Immature natural killer cell (primary cell): ENCODE results near the gene HELB. TPM values are rescaled to one million over a fixed set of nuclear protein-coding genes. Genes with fewer than 3 reads are reported as not detected.
A peak's percentile ranks its signal among the peaks of the same experiment; 100 is the strongest.

Experiments
- DNase-seq, 3 donors: peaks; one replicate each; pipeline ENCODE4 v3.0.0; 2022; ENCODE audit warnings: mixed read lengths in 1 of 3
- H3K27ac Mint-ChIP-seq, 6 donors: one replicate each; pipeline ENCODE4 v1.8.0; 2020; ENCODE audit warnings: mixed read lengths in 6 of 6, mild to moderate bottlenecking in 5 of 6, inconsistent platforms in 4 of 6, moderate library complexity in 3 of 6
- H3K27me3 Mint-ChIP-seq, 3 donors: one replicate each; pipeline ENCODE4 v1.8.0; 2020 to 2021; ENCODE audit warnings: low read depth in 3 of 3, mild to moderate bottlenecking in 3 of 3, mixed read lengths in 3 of 3, moderate library complexity in 3 of 3, inconsistent platforms in 1 of 3
- H3K36me3 Mint-ChIP-seq, 3 donors: one replicate each; pipeline ENCODE4 v1.8.0; 2020; ENCODE audit warnings: mixed read lengths in 3 of 3, inconsistent platforms in 2 of 3, mild to moderate bottlenecking in 2 of 3
- H3K4me1 Mint-ChIP-seq, 2 donors: one replicate each; pipeline ENCODE4 v1.8.0; 2020; ENCODE audit warnings: inconsistent platforms in 2 of 2, mild to moderate bottlenecking in 2 of 2, mixed read lengths in 2 of 2, moderate library complexity in 1 of 2
- H3K4me3 Mint-ChIP-seq, 5 donors: one replicate each; pipeline ENCODE4 v1.8.0; 2020; ENCODE audit warnings: mild to moderate bottlenecking in 5 of 5, mixed read lengths in 5 of 5, inconsistent platforms in 3 of 5, moderate library complexity in 3 of 5
- H3K9me3 Mint-ChIP-seq, 6 donors: one replicate each; pipeline ENCODE4 v1.8.0; 2020; ENCODE audit warnings: mild to moderate bottlenecking in 6 of 6, mixed read lengths in 6 of 6, inconsistent platforms in 4 of 6, moderate library complexity in 3 of 6
- polyA plus RNA-seq, 3 donors: library from polyadenylated mRNA; unstranded; fragments of 300-500 nt; fragmentation: Illumina TruSeq; gene quantifications; one replicate each; pipeline ENCODE4 v1.2.3, GENCODE V29; 2021

HELB gene
- polyA plus RNA-seq, 3 donors from 2014 or later = 8.3 to 13.7 (median 10.5) TPM

DNA sequence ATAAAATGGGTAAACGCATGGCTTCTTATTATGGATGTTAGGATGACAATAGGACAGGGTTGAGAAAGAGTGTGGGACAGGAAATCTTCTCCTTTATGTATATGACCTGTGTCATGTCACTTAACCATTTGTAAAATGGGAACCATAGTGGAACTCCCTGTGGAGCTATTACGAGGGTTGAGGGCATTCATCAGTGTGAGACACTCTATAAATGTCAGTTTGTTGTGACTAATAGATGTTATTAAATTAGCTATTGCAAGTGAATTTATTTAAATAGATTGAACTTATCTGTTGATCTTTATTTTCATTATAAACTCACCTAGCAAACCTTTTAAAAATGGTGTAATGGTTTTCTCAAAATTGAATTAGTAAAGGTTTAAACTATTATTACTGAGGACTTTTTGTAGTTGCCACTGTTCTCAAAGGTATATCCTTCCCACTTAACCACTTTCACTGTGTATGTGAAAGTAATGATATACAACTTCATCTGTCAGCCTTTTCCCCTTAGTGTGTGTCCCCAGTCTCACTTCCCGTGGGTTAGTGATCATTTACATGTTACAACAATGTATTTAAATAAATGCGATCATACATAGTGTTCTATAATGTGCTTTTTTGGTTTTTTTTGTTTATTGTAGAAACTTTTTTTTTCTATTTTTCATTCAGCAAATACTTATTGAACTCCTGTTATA lies 17.1 kb downstream of the HELB start:
- H3K36me3 Mint-ChIP-seq = peaks cover 0 to 31% (median 12%) of the 10 kb centered on the region in 3 donors
- H3K4me3 Mint-ChIP-seq = no peak overlapping the region
- no peaks in the 10 kb centered on the region for H3K27me3 Mint-ChIP-seq
- peak overlapping the region in 1 of 6 donors; percentile 6 for H3K27ac Mint-ChIP-seq
- H3K9me3 Mint-ChIP-seq = no peaks in the 10 kb centered on the region
- DNase-seq = no peak
- peaks cover 13 to 62% of the 10 kb centered on the region in 2 donors for H3K4me1 Mint-ChIP-seq

DNA sequence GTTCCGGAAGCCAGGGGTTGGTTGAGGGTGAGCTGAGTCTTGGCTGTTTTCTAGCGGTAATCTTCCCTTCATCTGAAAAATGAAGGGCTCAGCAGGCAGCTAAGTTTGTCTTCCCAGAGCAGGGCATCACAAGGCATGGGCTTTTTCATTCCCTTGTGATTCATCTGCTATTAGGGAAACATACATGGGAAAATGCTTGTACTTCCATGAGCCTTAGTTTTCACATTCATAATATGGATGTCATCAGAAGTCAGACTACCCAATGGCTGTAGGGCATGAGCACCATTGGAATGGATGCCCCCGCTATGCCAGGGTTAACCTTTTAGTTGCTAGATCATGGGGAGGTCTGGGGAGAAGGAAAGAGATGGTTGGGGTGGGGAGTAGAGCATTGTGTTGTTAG lies 18.7 kb downstream of the HELB start:
- no peaks in the 10 kb centered on the region for H3K27me3 Mint-ChIP-seq
- peaks cover 3 to 46% of the 10 kb centered on the region in 2 donors for H3K4me1 Mint-ChIP-seq
- H3K9me3 Mint-ChIP-seq = no peaks in the 10 kb centered on the region
- no peak overlapping the region for H3K4me3 Mint-ChIP-seq
- H3K27ac Mint-ChIP-seq = peak overlapping the region in 1 of 6 donors; percentile 45
- no peak for DNase-seq
- H3K36me3 Mint-ChIP-seq = peaks cover 13 to 41% (median 20%) of the 10 kb centered on the region in 3 donors

DNA sequence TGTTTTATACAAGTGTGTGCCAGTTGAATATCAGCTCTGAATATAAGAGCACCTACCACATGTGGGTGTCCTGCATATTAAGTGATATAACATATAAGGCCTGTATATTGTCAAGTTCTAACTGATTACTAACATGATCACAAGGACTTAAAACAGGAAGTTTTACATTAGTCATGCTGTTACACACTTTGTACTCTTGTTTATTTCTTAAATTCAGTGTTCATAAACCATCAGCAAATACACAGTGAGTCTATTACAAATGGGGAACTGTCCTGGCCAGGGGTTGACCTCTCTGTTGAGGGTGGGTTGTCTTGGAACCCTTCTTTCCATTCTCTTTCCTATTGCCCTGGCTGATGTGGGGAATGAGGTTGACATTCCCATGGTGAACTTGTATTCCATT lies 19.1 kb downstream of the HELB start:
- no peaks in the 10 kb centered on the region for H3K27me3 Mint-ChIP-seq
- peak overlapping the region in 2 of 6 donors; percentile 34 to 45 for H3K27ac Mint-ChIP-seq
- H3K9me3 Mint-ChIP-seq = no peaks in the 10 kb centered on the region
- no peak for DNase-seq
- H3K4me1 Mint-ChIP-seq = peaks cover 3 to 46% of the 10 kb centered on the region in 2 donors
- no peak overlapping the region for H3K4me3 Mint-ChIP-seq
- H3K36me3 Mint-ChIP-seq = peaks cover 14 to 41% (median 21%) of the 10 kb centered on the region in 3 donors

- Mint-ChIP-seq H3K27me3 (no peaks in the 10 kb centered on the region), H3K36me3 (peaks cover 24 to 47% (median 32%) of the 10 kb centered on the region in 3 donors), H3K9me3 (no peaks in the 10 kb centered on the region), H3K27ac (peak overlapping the region in 1 of 6 donors; percentile 71), H3K4me3 (no peak overlapping the region), H3K4me1 (peaks cover 5 to 47% of the 10 kb centered on the region in 2 donors)
- DNase-seq = no peak
Observed at GRCh38 chr12:66323017-66323416, 20.7 kb downstream of the HELB start.

DNA sequence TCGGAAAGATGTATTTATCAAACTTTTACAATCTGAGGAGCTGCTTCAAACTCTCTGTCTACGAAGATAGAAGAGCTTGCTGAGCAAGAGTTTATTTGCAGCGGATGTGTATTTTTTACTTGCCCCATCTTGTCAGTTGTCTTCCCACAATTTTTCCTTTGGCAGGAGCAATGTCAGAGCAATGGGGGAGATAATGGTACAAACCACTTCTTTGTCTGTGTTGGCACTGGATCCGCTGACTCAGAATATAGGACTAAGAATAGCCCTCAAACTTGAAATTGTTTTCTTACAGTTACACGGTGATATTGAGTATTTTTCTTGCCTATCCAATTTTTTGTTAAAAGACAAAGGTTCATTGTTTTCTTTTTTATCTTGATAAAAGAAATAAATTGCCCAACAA lies 27.6 kb downstream of the HELB start:
- Mint-ChIP-seq H3K9me3 (no peaks in the 10 kb centered on the region), H3K4me3 (no peak overlapping the region), H3K27ac (no peak overlapping the region), H3K36me3 (peaks cover 35 to 46% (median 39%) of the 10 kb centered on the region in 3 donors), H3K4me1 (peaks cover 5 to 11% of the 10 kb centered on the region in 2 donors), H3K27me3 (no peaks in the 10 kb centered on the region)
- DNase-seq = no peak

DNA sequence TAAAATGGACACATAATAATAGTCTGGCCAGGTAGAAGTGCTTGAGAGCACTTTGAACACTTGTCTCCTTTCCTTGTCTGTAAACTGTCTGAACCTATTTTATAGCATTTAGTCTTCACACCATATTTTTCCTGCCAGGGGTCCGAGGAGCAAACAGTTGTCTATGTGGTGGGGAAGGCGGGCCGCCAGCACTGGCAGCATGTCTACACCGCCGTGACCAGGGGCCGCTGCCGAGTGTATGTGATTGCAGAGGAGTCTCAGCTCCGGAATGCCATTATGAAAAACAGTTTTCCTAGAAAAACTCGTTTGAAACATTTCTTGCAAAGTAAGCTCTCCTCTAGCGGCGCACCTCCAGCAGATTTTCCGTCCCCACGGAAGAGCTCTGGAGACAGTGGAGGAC lies 28.7 kb downstream of the HELB start:
- Mint-ChIP-seq H3K9me3 (no peaks in the 10 kb centered on the region), H3K4me1 (peaks cover 5 to 11% of the 10 kb centered on the region in 2 donors), H3K4me3 (no peak overlapping the region), H3K36me3 (peaks cover 25 to 36% (median 31%) of the 10 kb centered on the region in 3 donors), H3K27me3 (no peaks in the 10 kb centered on the region), H3K27ac (no peak overlapping the region)
- DNase-seq = no peak

GRCh38 chr12:66331814-66332213 lies 29.5 kb downstream of the HELB start:
- no peak overlapping the region for H3K27ac Mint-ChIP-seq
- no peaks in the 10 kb centered on the region for H3K27me3 Mint-ChIP-seq
- peaks cover 24 to 34% (median 30%) of the 10 kb centered on the region in 3 donors for H3K36me3 Mint-ChIP-seq
- DNase-seq = no peak
- no peak overlapping the region for H3K4me3 Mint-ChIP-seq
- H3K4me1 Mint-ChIP-seq = peaks cover 5 to 11% of the 10 kb centered on the region in 2 donors
- H3K9me3 Mint-ChIP-seq = no peaks in the 10 kb centered on the region

DNA sequence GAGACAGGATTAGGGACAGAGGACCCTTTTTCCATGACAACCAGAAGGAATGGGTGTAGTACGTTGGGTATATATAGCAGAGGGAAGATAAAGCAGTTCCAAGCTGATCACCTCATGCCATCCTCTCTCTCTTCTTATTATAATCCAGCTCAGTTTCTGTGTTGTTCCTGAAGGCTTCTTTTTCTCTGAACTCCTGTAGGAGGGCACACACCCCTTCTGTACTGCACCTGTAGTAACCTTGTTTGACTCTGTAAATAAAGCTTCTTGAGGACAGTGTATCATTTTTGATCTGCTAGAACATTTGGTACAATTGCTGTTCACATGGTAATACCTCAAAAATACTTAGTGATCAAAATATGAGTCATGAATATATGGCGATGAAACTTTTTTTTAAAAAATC lies 33.5 kb downstream of the HELB start:
- Mint-ChIP-seq H3K27ac (no peak overlapping the region), H3K27me3 (no peaks in the 10 kb centered on the region), H3K9me3 (no peaks in the 10 kb centered on the region), H3K4me1 (no peaks in the 10 kb centered on the region), H3K36me3 (peaks cover 38 to 50% (median 41%) of the 10 kb centered on the region in 3 donors), H3K4me3 (no peak overlapping the region)
- DNase-seq = no peak

GRCh38 chr12:66337381-66338010 lies 35.2 kb downstream of the HELB start:
- H3K9me3 Mint-ChIP-seq = peaks cover 0 to 7% (median 0%) of the 10 kb centered on the region in 6 donors
- peaks cover 38 to 50% (median 41%) of the 10 kb centered on the region in 3 donors for H3K36me3 Mint-ChIP-seq
- H3K4me3 Mint-ChIP-seq = no peak overlapping the region
- H3K4me1 Mint-ChIP-seq = no peaks in the 10 kb centered on the region
- H3K27ac Mint-ChIP-seq = peak overlapping the region in 3 of 6 donors; percentile 21 to 68 (median 33)
- peaks cover 0 to 1% (median 0%) of the 10 kb centered on the region in 3 donors for H3K27me3 Mint-ChIP-seq
- DNase-seq = no peak

- Mint-ChIP-seq H3K27me3 (peaks cover 0 to 1% (median 0%) of the 10 kb centered on the region in 3 donors), H3K9me3 (peaks cover 0 to 7% (median 0%) of the 10 kb centered on the region in 6 donors), H3K27ac (no peak overlapping the region), H3K4me3 (no peak overlapping the region), H3K4me1 (peaks cover 7 to 14% of the 10 kb centered on the region in 2 donors), H3K36me3 (peaks cover 49 to 61% (median 59%) of the 10 kb centered on the region in 3 donors)
- no peak for DNase-seq
Observed at GRCh38 chr12:66340131-66340530, 37.8 kb downstream of the HELB start.

- DNase-seq = no peak
- Mint-ChIP-seq H3K36me3 (peaks cover 55 to 68% (median 61%) of the 10 kb centered on the region in 3 donors), H3K4me3 (no peak overlapping the region), H3K27me3 (peaks cover 0 to 1% (median 0%) of the 10 kb centered on the region in 3 donors), H3K9me3 (peaks cover 0 to 7% (median 0%) of the 10 kb centered on the region in 6 donors), H3K27ac (peak overlapping the region in 1 of 6 donors; percentile 32), H3K4me1 (peaks cover 9 to 22% of the 10 kb centered on the region in 2 donors)
Observed at GRCh38 chr12:66341126-66341525, 38.8 kb downstream of the HELB start.

DNA sequence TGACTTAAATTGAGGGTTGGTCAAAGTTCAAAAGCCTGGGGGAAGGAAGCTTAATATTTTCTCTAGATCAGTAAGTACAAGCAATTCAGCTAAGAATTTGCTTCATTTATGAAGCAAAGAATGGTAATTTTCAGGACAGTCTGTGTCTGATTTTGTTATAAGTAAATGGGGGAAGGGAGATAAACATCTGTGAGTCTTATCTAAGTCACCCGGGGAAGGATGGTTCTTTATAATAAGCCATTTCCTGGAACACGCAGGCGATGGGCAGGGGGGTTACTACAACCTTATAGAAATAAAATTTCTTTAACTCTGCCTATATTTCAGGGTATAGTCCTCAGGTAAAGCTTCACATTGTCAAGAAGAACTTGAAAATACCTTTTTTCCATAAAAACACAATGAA lies 42.9 kb downstream of the HELB start:
- H3K4me1 Mint-ChIP-seq = peaks cover 9 to 23% of the 10 kb centered on the region in 2 donors
- peaks cover 0 to 7% (median 0%) of the 10 kb centered on the region in 6 donors for H3K9me3 Mint-ChIP-seq
- peaks cover 0 to 1% (median 0%) of the 10 kb centered on the region in 3 donors for H3K27me3 Mint-ChIP-seq
- no peak overlapping the region for H3K4me3 Mint-ChIP-seq
- DNase-seq = no peak
- peaks cover 42 to 60% (median 48%) of the 10 kb centered on the region in 3 donors for H3K36me3 Mint-ChIP-seq
- H3K27ac Mint-ChIP-seq = no peak overlapping the region

- Mint-ChIP-seq H3K9me3 (peaks cover 0 to 7% (median 0%) of the 10 kb centered on the region in 6 donors), H3K4me1 (peaks cover 9 to 23% of the 10 kb centered on the region in 2 donors), H3K27me3 (peaks cover 0 to 1% (median 0%) of the 10 kb centered on the region in 3 donors), H3K27ac (peak overlapping the region in 2 of 6 donors; percentile 0 to 42), H3K36me3 (peaks cover 35 to 52% (median 45%) of the 10 kb centered on the region in 3 donors), H3K4me3 (no peak overlapping the region)
- no peak for DNase-seq
Observed at GRCh38 chr12:66345956-66346355, 43.7 kb downstream of the HELB start.

GRCh38 chr12:66351301-66351700 lies 49.0 kb downstream of the HELB start:
- no peak for DNase-seq
- Mint-ChIP-seq H3K4me1 (no peaks in the 10 kb centered on the region), H3K9me3 (no peaks in the 10 kb centered on the region), H3K27ac (no peak overlapping the region), H3K4me3 (no peak overlapping the region), H3K27me3 (no peaks in the 10 kb centered on the region), H3K36me3 (peaks cover 17 to 39% (median 18%) of the 10 kb centered on the region in 3 donors)
